ENCODE data around the gene TBC1D20. TPM values are rescaled to one million over a fixed set of nuclear protein-coding genes. Genes with fewer than 3 reads are reported as not detected.

TBC1D20 gene
- total RNA-seq, 1 donor from 2014 or later = 40.6 TPM

GRCh38 chr20:401682-402495 is 60.4 kb downstream of the TBC1D20 start:
- H3K27me3 Mint-ChIP-seq (ENCODE audit: low read depth, unreplicated experiment) = no peaks in the 10 kb centered on the region
- peaks cover 14% of the 10 kb centered on the region for H3K4me1 Mint-ChIP-seq (ENCODE audit: low read depth, unreplicated experiment)
- peak; percentile 36 for DNase-seq (ENCODE audit: low read depth)
- Histone ChIP-seq H3K4me2 (ENCODE audit: low read length) (no peak overlapping the region), H3K79me2 (ENCODE audit: insufficient read depth, low read length) (no peaks in the 10 kb centered on the region), H3K27ac (ENCODE audit: low read depth, low read length) (no peak overlapping the region), H3K9me3 (ENCODE audit: insufficient read depth, low read depth, low read length) (no peaks in the 10 kb centered on the region), H2AFZ (ENCODE audit: low read depth, low read length) (no peak overlapping the region), H3K4me1 (ENCODE audit: insufficient read depth, low read length) (peaks cover 3% of the 10 kb centered on the region), H3K36me3 (ENCODE audit: insufficient read depth, low read length) (no peaks in the 10 kb centered on the region), H3K4me3 (ENCODE audit: insufficient read depth, low read depth, low read length) (no peak overlapping the region), H3K9ac (ENCODE audit: low read length) (no peak overlapping the region), H3K27me3 (ENCODE audit: insufficient read depth, low read length) (no peaks in the 10 kb centered on the region), H4K20me1 (ENCODE audit: insufficient read depth, low read length) (no peaks in the 10 kb centered on the region)
- no peak for TF ChIP-seq CTCF (IDR thresholded peaks at IDR 0.05; ENCODE audit: insufficient read depth, low read depth, low read length)
- TF ChIP-seq EZH2 (IDR thresholded peaks at IDR 0.05; ENCODE audit: insufficient read depth, low read length) = no peak
- peak overlapping the region; percentile 99 for H3K27ac Mint-ChIP-seq (ENCODE audit: unreplicated experiment)
- peaks cover 17% of the 10 kb centered on the region for H3K36me3 Mint-ChIP-seq (ENCODE audit: low read depth, unreplicated experiment)
- FAIRE-seq = no peak
- H3K4me3 Mint-ChIP-seq (ENCODE audit: unreplicated experiment) = peak overlapping the region; percentile 18
- no peaks in the 10 kb centered on the region for H3K9me3 Mint-ChIP-seq (ENCODE audit: unreplicated experiment)

- no peak for TF ChIP-seq CTCF (IDR thresholded peaks at IDR 0.05; ENCODE audit: insufficient read depth, low read depth, low read length)
- no peak for TF ChIP-seq EZH2 (IDR thresholded peaks at IDR 0.05; ENCODE audit: insufficient read depth, low read length)
- Histone ChIP-seq H4K20me1 (ENCODE audit: insufficient read depth, low read length) (no peaks in the 10 kb centered on the region), H3K9me3 (ENCODE audit: insufficient read depth, low read depth, low read length) (no peaks in the 10 kb centered on the region), H3K27ac (ENCODE audit: low read depth, low read length) (no peak overlapping the region), H3K27me3 (ENCODE audit: insufficient read depth, low read length) (no peaks in the 10 kb centered on the region), H3K79me2 (ENCODE audit: insufficient read depth, low read length) (no peaks in the 10 kb centered on the region), H3K4me3 (ENCODE audit: insufficient read depth, low read depth, low read length) (no peak overlapping the region), H3K9ac (ENCODE audit: low read length) (no peak overlapping the region), H2AFZ (ENCODE audit: low read depth, low read length) (no peak overlapping the region), H3K4me1 (ENCODE audit: insufficient read depth, low read length) (peaks cover 3% of the 10 kb centered on the region), H3K36me3 (ENCODE audit: insufficient read depth, low read length) (peaks cover 3% of the 10 kb centered on the region), H3K4me2 (ENCODE audit: low read length) (no peak overlapping the region)
- Mint-ChIP-seq H3K4me3 (ENCODE audit: unreplicated experiment) (no peak overlapping the region), H3K4me1 (ENCODE audit: low read depth, unreplicated experiment) (peaks cover 14% of the 10 kb centered on the region), H3K27me3 (ENCODE audit: low read depth, unreplicated experiment) (no peaks in the 10 kb centered on the region), H3K9me3 (ENCODE audit: unreplicated experiment) (no peaks in the 10 kb centered on the region), H3K36me3 (ENCODE audit: low read depth, unreplicated experiment) (peaks cover 21% of the 10 kb centered on the region), H3K27ac (ENCODE audit: unreplicated experiment) (peak overlapping the region; percentile 70)
- FAIRE-seq (no peak), DNase-seq (ENCODE audit: low read depth) (no peak)
Observed at GRCh38 chr20:400454-401275, 61.7 kb downstream of the TBC1D20 start.

All from astrocyte (in vitro differentiated cells and primary cell).